HCEC 1CT (cell line): ENCODE data around the gene BCAT1.
"Not testable (repeated sequence)": the region's sequence is repeated elsewhere in the genome, so short reads cannot be mapped to it uniquely, and the experiment has no call there.

Source experiments
- DNase-seq: peaks from one replicate; pipeline ENCODE4 v3.0.0-alpha.2; 2017

The BCAT1 gene

GRCh38 chr12:24922090-24922489 is 26.8 kb downstream of the BCAT1 start:
- no peak for DNase-seq

- DNase-seq = peak; percentile 34
These were observed 27.5 kb downstream of the BCAT1 start for GRCh38 chr12:24921251-24922038.

GRCh38 chr12:24920141-24920540 is 28.8 kb downstream of the BCAT1 start:
- DNase-seq = no peak

GRCh38 chr12:24919346-24920001 is 29.4 kb downstream of the BCAT1 start:
- no peak for DNase-seq

GRCh38 chr12:24918596-24918995 is 30.3 kb downstream of the BCAT1 start:
- no peak for DNase-seq

GRCh38 chr12:24915501-24915900 is 33.4 kb downstream of the BCAT1 start:
- DNase-seq = no peak

- DNase-seq = no peak
These were observed 34.9 kb downstream of the BCAT1 start for GRCh38 chr12:24913953-24914352.

GRCh38 chr12:24913130-24913529 is 35.8 kb downstream of the BCAT1 start:
- DNase-seq = no peak

GRCh38 chr12:24911271-24911791 is 37.6 kb downstream of the BCAT1 start:
- peak; percentile 92 for DNase-seq

GRCh38 chr12:24910192-24910591 is 38.7 kb downstream of the BCAT1 start:
- DNase-seq = not testable (repeated sequence)

- DNase-seq = peak; percentile 96
These were observed 39.2 kb downstream of the BCAT1 start for GRCh38 chr12:24909667-24910066.

- DNase-seq = no peak
These were observed 41.4 kb downstream of the BCAT1 start for GRCh38 chr12:24907464-24907863.

- no peak for DNase-seq
These were observed 42.8 kb downstream of the BCAT1 start for GRCh38 chr12:24906141-24906540.

GRCh38 chr12:24905431-24905830 is 43.5 kb downstream of the BCAT1 start:
- peak; percentile 37 for DNase-seq

- no peak for DNase-seq
These were observed 44.0 kb downstream of the BCAT1 start for GRCh38 chr12:24904871-24905270.

GRCh38 chr12:24903329-24904088 is 45.4 kb downstream of the BCAT1 start:
- no peak for DNase-seq

GRCh38 chr12:24902511-24903328 is 46.2 kb downstream of the BCAT1 start:
- DNase-seq = no peak

- DNase-seq = no peak
These were observed 47.1 kb downstream of the BCAT1 start for GRCh38 chr12:24901576-24902461.

GRCh38 chr12:24900196-24900595 is 48.7 kb downstream of the BCAT1 start:
- DNase-seq = no peak

- no peak for DNase-seq
These were observed 49.3 kb downstream of the BCAT1 start for GRCh38 chr12:24899503-24900075.

- peak; percentile 14 for DNase-seq
These were observed 50.3 kb downstream of the BCAT1 start for GRCh38 chr12:24898606-24899005.
